ENCODE data around the gene OAF.

- no peak for TF ChIP-seq CTCF (IDR thresholded peaks at IDR 0.05 in 8 of 11, conservative IDR thresholded peaks at IDR 0.05 in 3 of 11)
- no peak for TF ChIP-seq POLR2A (IDR thresholded peaks at IDR 0.05)
These were observed 30.0 kb downstream of the OAF start for GRCh38 chr11:120240866-120241265.

All from spleen (tissue), 7 donors.